Endothelial cell (in vitro differentiated cells): ENCODE measurements around the gene RAMP2. TPM values are rescaled to one million over a fixed set of nuclear protein-coding genes. Genes with fewer than 3 reads are reported as not detected.

Experiments used
- DNase-seq: peaks from one replicate; pipeline ENCODE4 v3.0.0; 2021; ENCODE audit warnings: low spot score
- H3K27ac Mint-ChIP-seq: one replicate; pipeline ENCODE4 v1.8.0; 2021; ENCODE audit warnings: mixed read lengths, inconsistent platforms; ENCODE audit not compliant: unreplicated experiment
- H3K27me3 Mint-ChIP-seq: one replicate; pipeline ENCODE4 v1.8.0; 2021; ENCODE audit warnings: mild to moderate bottlenecking, moderate library complexity, mixed read lengths, inconsistent platforms; ENCODE audit not compliant: unreplicated experiment
- H3K36me3 Mint-ChIP-seq: one replicate; pipeline ENCODE4 v1.8.0; 2021; ENCODE audit warnings: mild to moderate bottlenecking, low read depth, mixed read lengths, inconsistent platforms; ENCODE audit not compliant: unreplicated experiment
- H3K4me1 Mint-ChIP-seq: one replicate; pipeline ENCODE4 v1.8.0; 2021; ENCODE audit warnings: mild to moderate bottlenecking, mixed read lengths, inconsistent platforms; ENCODE audit not compliant: unreplicated experiment
- H3K4me3 Mint-ChIP-seq: one replicate; pipeline ENCODE4 v1.8.0; 2021; ENCODE audit warnings: mild to moderate bottlenecking, mixed read lengths, inconsistent platforms; ENCODE audit not compliant: unreplicated experiment
- H3K9me3 Mint-ChIP-seq: one replicate; pipeline ENCODE4 v1.8.0; 2021; ENCODE audit warnings: mixed read lengths, inconsistent platforms; ENCODE audit not compliant: unreplicated experiment
- CTCF ChIP-seq: fragments of 200-600 bp; sonication (generic); IDR thresholded peaks from one replicate; pipeline ENCODE4 v1.5.0; 2021; ENCODE audit warnings: antibody characterized with exemption; ENCODE audit not compliant: unreplicated experiment
- total RNA-seq: library from RNA; stranded (reverse); fragmentation: NEBNext Ultra II Directional; extraction: Animal tissue kit (Norgen Biotek cat#: 25700); gene quantifications from one replicate; pipeline ENCODE4 v1.2.1, GENCODE V29; 2021; ENCODE audit not compliant: unreplicated experiment

Gene RAMP2
- total RNA-seq, 1 donor from 2014 or later, result 630 TPM

GRCh38 chr17:42797067-42798007 is 36.3 kb downstream of the RAMP2 start:
- peaks cover 11% of the 10 kb centered on the region for H3K27me3 Mint-ChIP-seq
- no peaks in the 10 kb centered on the region for H3K9me3 Mint-ChIP-seq
- H3K36me3 Mint-ChIP-seq, result peaks cover 6% of the 10 kb centered on the region
- H3K4me1 Mint-ChIP-seq, result peaks cover 26% of the 10 kb centered on the region
- no peak for TF ChIP-seq CTCF
- no peak overlapping the region for H3K27ac Mint-ChIP-seq
- peak overlapping the region; percentile 95 for H3K4me3 Mint-ChIP-seq
- no peak for DNase-seq

GRCh38 chr17:42798011-42798382 is 37.0 kb downstream of the RAMP2 start:
- no peak for TF ChIP-seq CTCF
- H3K27ac Mint-ChIP-seq, result no peak overlapping the region
- H3K4me1 Mint-ChIP-seq, result peaks cover 30% of the 10 kb centered on the region
- no peak for DNase-seq
- H3K27me3 Mint-ChIP-seq, result peaks cover 11% of the 10 kb centered on the region
- peak overlapping the region; percentile 95 for H3K4me3 Mint-ChIP-seq
- H3K9me3 Mint-ChIP-seq, result no peaks in the 10 kb centered on the region
- peaks cover 6% of the 10 kb centered on the region for H3K36me3 Mint-ChIP-seq

- H3K27ac Mint-ChIP-seq, result peak within 1 kb of the TSS; percentile 37
- H3K4me1 Mint-ChIP-seq, result peaks cover 36% of the 10 kb centered on the region
- peaks cover 6% of the 10 kb centered on the region for H3K36me3 Mint-ChIP-seq
- DNase-seq, result peak; percentile 83
- H3K9me3 Mint-ChIP-seq, result no peaks in the 10 kb centered on the region
- peak within 1 kb of the TSS; percentile 95 for H3K4me3 Mint-ChIP-seq
- H3K27me3 Mint-ChIP-seq, result peaks cover 11% of the 10 kb centered on the region
- TF ChIP-seq CTCF, result no peak
Measured at GRCh38 chr17:42798383-42799380, 37.7 kb downstream of the RAMP2 start, which contains the start of the genes CNTD1 and COA3. Gene CNTD1 (plus strand): TSS chr17:42798861. CDS start chr17:42799068, 207 bp downstream. Gene COA3 (minus strand): TSS chr17:42798704. CDS start chr17:42798681, 23 bp downstream.

GRCh38 chr17:42803074-42803883 is 42.3 kb downstream of the RAMP2 start:
- Mint-ChIP-seq H3K27me3 (peaks cover 9% of the 10 kb centered on the region), H3K4me1 (peaks cover 18% of the 10 kb centered on the region), H3K27ac (no peak overlapping the region), H3K9me3 (no peaks in the 10 kb centered on the region), H3K4me3 (no peak overlapping the region), H3K36me3 (no peaks in the 10 kb centered on the region)
- no peak for TF ChIP-seq CTCF
- no peak for DNase-seq
